ENCODE measurements around the gene STT3A. TPM values are rescaled to one million over a fixed set of nuclear protein-coding genes. Genes with fewer than 3 reads are reported as not detected.
A peak's percentile ranks its signal among the peaks of the same experiment; 100 is the strongest.

The STT3A gene
- total and polyA plus RNA-seq, 2 of the 13 experiments (the other 11 are each of a cell fraction or from before 2014, with no cell fraction given), result 229 to 319 TPM

DNA sequence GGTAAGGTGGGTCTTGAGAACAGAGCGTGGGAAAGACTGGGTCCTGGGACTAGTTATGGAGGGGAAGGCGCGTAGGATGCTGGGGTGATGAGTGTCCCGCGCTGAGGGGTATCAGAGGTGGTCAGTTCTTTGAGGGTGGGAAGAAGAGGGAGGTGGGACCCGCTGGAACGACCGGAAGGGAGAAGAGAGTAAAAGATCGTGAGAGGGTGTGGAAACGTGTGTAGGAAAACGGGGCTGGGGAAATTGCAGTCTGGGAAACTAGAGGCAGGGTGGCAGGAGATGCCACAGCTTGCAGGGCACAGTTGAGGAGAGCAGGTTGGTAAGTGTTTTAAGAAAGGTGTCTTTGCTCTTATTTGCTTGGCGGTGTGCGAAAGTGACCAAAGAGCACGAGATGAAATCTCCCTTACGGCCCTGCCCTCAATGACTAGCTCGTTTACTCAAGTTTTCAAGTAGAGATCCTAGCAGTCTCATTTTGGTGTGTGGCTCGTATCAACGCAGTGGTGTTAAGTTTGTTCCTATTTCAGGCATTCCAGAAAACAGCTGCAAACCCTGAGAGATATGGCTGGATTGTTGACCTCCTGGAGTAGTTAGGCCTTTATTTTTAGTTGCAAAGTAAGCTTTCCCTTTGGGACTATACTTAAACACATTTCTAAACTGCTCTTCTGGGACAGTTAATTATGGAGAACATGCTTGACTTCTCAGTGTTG, 615 bp downstream of the STT3A start (continued):
- TF ChIP-seq, protein P1, sequence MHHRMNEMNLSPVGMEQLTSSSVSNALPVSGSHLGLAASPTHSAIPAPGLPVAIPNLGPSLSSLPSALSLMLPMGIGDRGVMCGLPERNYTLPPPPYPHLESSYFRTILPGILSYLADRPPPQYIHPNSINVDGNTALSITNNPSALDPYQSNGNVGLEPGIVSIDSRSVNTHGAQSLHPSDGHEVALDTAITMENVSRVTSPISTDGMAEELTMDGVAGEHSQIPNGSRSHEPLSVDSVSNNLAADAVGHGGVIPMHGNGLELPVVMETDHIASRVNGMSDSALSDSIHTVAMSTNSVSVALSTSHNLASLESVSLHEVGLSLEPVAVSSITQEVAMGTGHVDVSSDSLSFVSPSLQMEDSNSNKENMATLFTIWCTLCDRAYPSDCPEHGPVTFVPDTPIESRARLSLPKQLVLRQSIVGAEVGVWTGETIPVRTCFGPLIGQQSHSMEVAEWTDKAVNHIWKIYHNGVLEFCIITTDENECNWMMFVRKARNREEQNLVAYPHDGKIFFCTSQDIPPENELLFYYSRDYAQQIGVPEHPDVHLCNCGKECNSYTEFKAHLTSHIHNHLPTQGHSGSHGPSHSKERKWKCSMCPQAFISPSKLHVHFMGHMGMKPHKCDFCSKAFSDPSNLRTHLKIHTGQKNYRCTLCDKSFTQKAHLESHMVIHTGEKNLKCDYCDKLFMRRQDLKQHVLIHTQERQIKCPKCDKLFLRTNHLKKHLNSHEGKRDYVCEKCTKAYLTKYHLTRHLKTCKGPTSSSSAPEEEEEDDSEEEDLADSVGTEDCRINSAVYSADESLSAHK (CRISPR knock-in tag; IDR thresholded peaks at IDR 0.05; ENCODE audit: borderline replicate concordance), result no peak
- TF ChIP-seq, protein P2, sequence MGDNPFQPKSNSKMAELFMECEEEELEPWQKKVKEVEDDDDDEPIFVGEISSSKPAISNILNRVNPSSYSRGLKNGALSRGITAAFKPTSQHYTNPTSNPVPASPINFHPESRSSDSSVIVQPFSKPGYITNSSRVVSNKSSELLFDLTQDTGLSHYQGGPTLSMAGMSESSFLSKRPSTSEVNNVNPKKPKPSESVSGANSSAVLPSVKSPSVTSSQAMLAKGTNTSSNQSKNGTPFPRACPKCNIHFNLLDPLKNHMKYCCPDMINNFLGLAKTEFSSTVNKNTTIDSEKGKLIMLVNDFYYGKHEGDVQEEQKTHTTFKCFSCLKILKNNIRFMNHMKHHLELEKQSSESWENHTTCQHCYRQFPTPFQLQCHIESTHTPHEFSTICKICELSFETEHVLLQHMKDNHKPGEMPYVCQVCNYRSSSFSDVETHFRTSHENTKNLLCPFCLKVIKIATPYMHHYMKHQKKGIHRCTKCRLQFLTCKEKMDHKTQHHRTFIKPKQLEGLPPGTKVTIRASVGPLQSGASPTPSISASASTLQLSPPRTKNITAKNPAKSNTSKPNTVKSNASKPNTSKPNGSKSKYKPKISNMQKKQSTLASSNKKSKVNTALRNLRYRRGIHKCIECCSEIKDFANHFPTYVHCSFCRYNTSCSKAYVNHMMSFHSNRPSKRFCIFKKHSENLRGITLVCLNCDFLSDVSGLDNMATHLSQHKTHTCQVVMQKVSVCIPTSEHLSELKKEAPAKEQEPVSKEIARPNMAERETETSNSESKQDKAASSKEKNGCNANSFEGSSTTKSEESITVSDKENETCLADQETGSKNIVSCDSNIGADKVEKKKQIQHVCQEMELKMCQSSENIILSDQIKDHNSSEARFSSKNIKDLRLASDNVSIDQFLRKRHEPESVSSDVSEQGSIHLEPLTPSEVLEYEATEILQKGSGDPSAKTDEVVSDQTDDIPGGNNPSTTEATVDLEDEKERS (CRISPR knock-in tag; IDR thresholded peaks at IDR 0.05), result 0 out of 2 replicates have a peak, but pooled peaks have one; percentile 12
- no peak; the same call in 1 of the 2 replicates for TF ChIP-seq HIVEP1 (CRISPR knock-in tag; IDR thresholded peaks at IDR 0.05)
- TF ChIP-seq ZSCAN21 (CRISPR knock-in tag; IDR thresholded peaks at IDR 0.05; ENCODE audit: borderline replicate concordance), result no peak
- no peak for TF ChIP-seq ZNF558 (CRISPR knock-in tag; IDR thresholded peaks at IDR 0.05; ENCODE audit: borderline replicate concordance)
- TF ChIP-seq ZNF598 (CRISPR knock-in tag; IDR thresholded peaks at IDR 0.05; ENCODE audit: borderline replicate concordance), result no peak
- no peak for TF ChIP-seq NFE2L2 (IDR thresholded peaks at IDR 0.05; ENCODE audit: low read length)
- TF ChIP-seq AHR (CRISPR knock-in tag; IDR thresholded peaks at IDR 0.05), result no peak
- no peak for TF ChIP-seq ZNF777 (CRISPR knock-in tag; IDR thresholded peaks at IDR 0.05)
- no peak for TF ChIP-seq FOXA3 (CRISPR knock-in tag; IDR thresholded peaks at IDR 0.05)
- no peak for TF ChIP-seq ZNF607 (CRISPR knock-in tag; IDR thresholded peaks at IDR 0.05; ENCODE audit: borderline replicate concordance)
- no peak for TF ChIP-seq ATAD3A (CRISPR knock-in tag; IDR thresholded peaks at IDR 0.05)
- TF ChIP-seq ZNF564 (CRISPR knock-in tag; IDR thresholded peaks at IDR 0.05), result no peak
- TF ChIP-seq KLF11 (CRISPR knock-in tag; IDR thresholded peaks at IDR 0.05), result no peak
- no peak for TF ChIP-seq FOSL1 (CRISPR knock-in tag; IDR thresholded peaks at IDR 0.05; ENCODE audit: borderline replicate concordance)
- TF ChIP-seq, protein P3, sequence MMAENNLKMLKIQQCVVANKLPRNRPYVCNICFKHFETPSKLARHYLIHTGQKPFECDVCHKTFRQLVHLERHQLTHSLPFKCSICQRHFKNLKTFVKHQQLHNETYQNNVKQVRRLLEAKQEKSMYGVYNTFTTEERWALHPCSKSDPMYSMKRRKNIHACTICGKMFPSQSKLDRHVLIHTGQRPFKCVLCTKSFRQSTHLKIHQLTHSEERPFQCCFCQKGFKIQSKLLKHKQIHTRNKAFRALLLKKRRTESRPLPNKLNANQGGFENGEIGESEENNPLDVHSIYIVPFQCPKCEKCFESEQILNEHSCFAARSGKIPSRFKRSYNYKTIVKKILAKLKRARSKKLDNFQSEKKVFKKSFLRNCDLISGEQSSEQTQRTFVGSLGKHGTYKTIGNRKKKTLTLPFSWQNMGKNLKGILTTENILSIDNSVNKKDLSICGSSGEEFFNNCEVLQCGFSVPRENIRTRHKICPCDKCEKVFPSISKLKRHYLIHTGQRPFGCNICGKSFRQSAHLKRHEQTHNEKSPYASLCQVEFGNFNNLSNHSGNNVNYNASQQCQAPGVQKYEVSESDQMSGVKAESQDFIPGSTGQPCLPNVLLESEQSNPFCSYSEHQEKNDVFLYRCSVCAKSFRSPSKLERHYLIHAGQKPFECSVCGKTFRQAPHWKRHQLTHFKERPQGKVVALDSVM (CRISPR knock-in tag; IDR thresholded peaks at IDR 0.05), result no peak
- no peak for TF ChIP-seq NFATC3 (CRISPR knock-in tag; IDR thresholded peaks at IDR 0.05)
- TF ChIP-seq, protein P4, sequence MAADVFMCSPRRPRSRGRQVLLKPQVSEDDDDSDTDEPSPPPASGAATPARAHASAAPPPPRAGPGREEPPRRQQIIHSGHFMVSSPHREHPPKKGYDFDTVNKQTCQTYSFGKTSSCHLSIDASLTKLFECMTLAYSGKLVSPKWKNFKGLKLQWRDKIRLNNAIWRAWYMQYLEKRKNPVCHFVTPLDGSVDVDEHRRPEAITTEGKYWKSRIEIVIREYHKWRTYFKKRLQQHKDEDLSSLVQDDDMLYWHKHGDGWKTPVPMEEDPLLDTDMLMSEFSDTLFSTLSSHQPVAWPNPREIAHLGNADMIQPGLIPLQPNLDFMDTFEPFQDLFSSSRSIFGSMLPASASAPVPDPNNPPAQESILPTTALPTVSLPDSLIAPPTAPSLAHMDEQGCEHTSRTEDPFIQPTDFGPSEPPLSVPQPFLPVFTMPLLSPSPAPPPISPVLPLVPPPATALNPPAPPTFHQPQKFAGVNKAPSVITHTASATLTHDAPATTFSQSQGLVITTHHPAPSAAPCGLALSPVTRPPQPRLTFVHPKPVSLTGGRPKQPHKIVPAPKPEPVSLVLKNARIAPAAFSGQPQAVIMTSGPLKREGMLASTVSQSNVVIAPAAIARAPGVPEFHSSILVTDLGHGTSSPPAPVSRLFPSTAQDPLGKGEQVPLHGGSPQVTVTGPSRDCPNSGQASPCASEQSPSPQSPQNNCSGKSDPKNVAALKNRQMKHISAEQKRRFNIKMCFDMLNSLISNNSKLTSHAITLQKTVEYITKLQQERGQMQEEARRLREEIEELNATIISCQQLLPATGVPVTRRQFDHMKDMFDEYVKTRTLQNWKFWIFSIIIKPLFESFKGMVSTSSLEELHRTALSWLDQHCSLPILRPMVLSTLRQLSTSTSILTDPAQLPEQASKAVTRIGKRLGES (CRISPR knock-in tag; IDR thresholded peaks at IDR 0.05; ENCODE audit: borderline replicate concordance), result no peak
- no peak for TF ChIP-seq FOXM1 (CRISPR knock-in tag; IDR thresholded peaks at IDR 0.05)
- no peak for TF ChIP-seq NFE2 (CRISPR knock-in tag; IDR thresholded peaks at IDR 0.05)
